ENCODE results near the gene TEAD1.

DNA sequence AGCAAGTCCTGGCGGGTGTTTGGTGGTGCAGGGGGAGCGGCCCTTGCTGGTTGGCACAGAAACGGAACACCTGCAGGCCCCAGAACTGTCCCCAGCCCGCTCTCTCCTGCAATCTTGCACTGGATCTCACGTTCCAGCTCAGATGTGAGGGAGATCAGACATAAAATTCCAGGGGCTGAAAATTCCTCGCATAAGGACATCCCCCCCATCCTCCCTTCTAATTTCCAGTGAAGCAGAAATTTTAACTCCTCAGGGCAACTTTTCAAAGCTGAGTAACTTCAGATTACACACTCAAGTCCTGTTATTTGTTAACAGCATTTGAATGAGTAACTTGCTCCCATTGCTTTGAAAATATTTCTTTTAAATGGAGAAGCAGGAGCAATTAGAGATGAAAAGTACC, 294.6 kb downstream of the TEAD1 start:
- no peak for TF ChIP-seq CTCF (IDR thresholded peaks at IDR 0.05 in 4 of 5, conservative IDR thresholded peaks at IDR 0.05 in 1 of 5)
- TF ChIP-seq POLR2A (IDR thresholded peaks at IDR 0.05), result no peak

All from gastrocnemius medialis (tissue), 4 donors.